Jurkat, Clone E6-1 (cell line): ENCODE measurements around the gene SND1.

Experiments
- DNase-seq: peaks from one replicate; pipeline ENCODE4 v3.0.0-alpha.2; 2011; ENCODE audit warnings: low read depth, low spot score
- H3K4me3 ChIP-seq: 2 replicates; pipeline ENCODE4 v1.5.1; 2011; ENCODE audit warnings: mild to moderate bottlenecking, low read length, control low read depth, moderate library complexity

SND1 gene

GRCh38 chr7:127981965-127982364, 330.0 kb downstream of the SND1 start:
- peak; percentile 48 for DNase-seq
- no peak overlapping the region for H3K4me3 ChIP-seq

DNA sequence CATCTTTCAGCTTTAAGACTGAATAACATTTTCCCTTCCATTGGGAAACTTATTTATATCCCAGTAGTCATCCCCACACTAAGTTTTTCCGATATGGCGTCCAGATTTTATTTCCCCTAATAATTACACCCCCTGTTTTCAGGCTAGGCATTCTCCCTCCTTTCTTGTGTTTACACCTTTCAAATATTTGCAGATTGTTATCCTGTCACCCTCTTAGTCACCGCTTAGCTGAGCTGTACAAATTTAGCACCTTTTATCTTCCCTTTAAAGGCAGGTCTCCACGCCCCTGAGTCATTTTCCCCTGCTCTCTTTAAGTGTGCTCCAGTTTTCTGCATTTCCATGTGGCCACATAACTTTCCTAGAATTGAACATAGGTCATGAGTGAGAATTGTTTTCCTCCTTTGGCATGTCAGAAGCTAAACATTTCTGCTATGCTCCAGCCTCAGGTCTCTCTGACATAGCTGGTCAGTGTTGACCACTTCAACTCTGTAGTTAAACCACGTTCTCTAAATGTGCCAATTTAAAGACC, 331.9 kb downstream of the SND1 start:
- H3K4me3 ChIP-seq, result no peak overlapping the region
- no peak for DNase-seq

GRCh38 chr7:127986581-127987521, 334.9 kb downstream of the SND1 start:
- no peak overlapping the region for H3K4me3 ChIP-seq
- DNase-seq, result no peak

- H3K4me3 ChIP-seq, result no peak overlapping the region
Measured at GRCh38 chr7:127988751-127989150, 336.8 kb downstream of the SND1 start.

GRCh38 chr7:127993317-127993716, 341.3 kb downstream of the SND1 start:
- H3K4me3 ChIP-seq, result no peak overlapping the region
- no peak for DNase-seq

More at GRCh38 chr7:127988751-127989150, 336.8 kb downstream of the SND1 start:
- DNase-seq, result no peak

DNA sequence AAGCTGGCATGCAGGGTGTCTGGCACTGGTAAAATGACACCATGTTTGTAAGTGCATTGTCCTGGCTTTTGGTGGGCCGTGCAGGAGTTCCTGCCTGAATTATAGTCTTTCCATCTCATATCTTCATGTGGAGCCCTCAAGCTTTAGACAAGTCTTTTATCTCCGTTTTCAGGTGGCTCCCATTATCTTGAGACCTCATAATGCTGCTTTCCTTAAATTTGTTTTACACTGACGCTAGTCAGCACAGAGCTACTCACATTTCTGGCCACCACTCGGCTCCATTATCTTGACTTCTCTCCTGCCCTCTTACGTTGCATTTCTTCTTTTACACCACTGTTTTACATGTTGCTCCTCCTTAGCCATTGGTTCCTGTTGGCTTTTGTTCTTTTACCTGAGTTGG, 342.0 kb downstream of the SND1 start:
- no peak overlapping the region for H3K4me3 ChIP-seq
- no peak for DNase-seq

DNA sequence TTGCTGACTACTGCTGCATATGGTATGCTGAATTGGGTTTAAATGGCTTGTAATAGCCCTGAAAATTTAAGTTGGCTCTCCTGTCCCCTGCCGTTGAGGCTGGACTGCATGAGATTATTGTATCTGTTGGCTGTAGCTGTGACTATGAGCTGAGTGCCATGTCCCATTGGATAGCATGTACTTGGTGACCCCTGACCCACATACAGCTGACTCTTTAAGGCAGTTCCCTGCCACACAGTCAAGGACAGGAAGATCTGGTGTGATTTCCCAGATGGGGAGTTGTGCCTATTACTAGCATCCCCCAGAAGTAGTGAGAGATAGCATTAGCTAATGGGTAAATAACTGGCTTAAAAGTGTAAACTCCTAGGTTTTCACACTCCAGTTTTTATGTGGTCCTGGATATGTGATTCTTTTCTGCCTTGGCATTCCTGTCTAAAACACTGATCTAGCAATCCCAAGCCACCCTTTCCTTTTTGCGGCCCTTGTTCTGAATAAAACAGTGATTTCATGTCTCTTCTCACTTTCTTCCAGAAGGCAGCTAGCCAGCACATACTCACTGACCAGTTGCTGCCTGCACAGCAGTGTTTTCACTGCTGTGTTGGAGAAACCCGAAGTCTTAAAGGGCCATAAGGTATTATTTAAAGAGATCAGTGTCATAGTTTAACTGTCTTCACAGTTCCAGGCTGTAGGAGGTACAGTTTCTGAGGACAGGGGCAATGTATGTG, 343.3 kb downstream of the SND1 start:
- H3K4me3 ChIP-seq, result no peak overlapping the region
- no peak for DNase-seq

GRCh38 chr7:127995881-127996215, 343.9 kb downstream of the SND1 start:
- no peak overlapping the region for H3K4me3 ChIP-seq
- no peak for DNase-seq

DNA sequence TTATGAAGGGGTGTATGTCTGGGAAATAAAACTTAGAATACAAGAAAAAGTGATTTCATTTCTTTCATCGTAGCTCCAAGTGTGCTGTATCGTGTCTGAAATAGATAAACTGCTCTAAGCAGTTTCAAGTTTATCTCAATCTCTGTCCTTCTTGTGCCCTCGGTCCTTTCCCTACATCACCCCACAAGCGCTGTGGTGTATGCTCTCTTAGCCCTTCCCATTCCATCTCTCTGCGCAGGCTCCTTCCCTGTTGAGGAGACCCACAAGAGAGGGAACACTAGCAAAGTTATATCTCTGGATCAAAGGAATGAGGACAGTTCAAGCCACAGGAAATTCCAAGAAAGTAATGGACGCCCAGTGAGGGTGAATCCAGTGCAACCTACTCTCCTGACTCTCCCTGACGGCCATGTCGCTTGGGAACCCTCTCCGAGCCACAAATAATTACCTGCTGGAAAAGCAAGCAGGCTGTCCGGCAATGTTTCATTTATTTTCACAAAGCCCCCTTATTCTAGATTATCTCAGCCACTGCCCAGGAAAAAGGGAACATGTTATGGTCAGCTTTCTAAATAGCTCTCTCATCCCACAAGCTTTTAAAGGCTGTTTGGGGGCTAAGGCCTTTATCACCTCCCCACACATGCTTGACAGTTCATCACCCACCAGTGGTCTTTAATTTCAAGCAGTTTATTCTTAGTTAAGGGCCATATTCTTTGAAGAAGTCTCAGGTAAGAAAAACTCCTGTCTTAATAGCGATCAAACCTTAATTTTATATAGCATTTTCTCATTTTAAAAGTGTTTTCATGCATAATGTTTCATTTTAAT, 344.5 kb downstream of the SND1 start:
- no peak for DNase-seq
- H3K4me3 ChIP-seq, result no peak overlapping the region

GRCh38 chr7:127997226-127997922, 345.4 kb downstream of the SND1 start:
- DNase-seq, result no peak

DNA sequence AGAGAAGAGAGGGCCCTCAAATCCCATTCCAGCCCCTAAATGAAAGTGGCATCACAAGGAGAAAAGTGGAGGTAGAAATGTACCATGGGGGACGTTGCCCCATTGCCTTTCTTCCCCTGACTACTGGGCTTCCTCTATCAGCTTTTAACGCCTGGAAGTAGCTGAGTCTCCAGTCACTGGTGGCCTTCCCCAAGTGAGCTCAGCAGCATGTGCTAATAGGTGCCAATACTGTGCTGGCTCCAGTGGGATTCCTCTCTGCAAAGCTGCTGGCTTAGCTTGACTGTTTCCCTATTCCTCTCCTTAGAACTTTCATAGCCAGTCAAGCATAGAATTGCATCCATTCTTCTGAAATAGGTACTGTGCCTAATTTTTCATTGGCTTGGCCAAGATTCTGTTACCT, 346.7 kb downstream of the SND1 start:
- no peak for DNase-seq

More at GRCh38 chr7:127997226-127997922, 345.4 kb downstream of the SND1 start:
- no peak overlapping the region for H3K4me3 ChIP-seq

GRCh38 chr7:128000048-128000447, 348.1 kb downstream of the SND1 start:
- no peak overlapping the region for H3K4me3 ChIP-seq
- no peak for DNase-seq

More for the DNA sequence above, 346.7 kb downstream of the SND1 start:
- no peak overlapping the region for H3K4me3 ChIP-seq

GRCh38 chr7:128000854-128001265, 348.9 kb downstream of the SND1 start:
- no peak overlapping the region for H3K4me3 ChIP-seq
- DNase-seq, result no peak

GRCh38 chr7:128003167-128003566, 351.2 kb downstream of the SND1 start:
- no peak for DNase-seq
- no peak overlapping the region for H3K4me3 ChIP-seq

DNA sequence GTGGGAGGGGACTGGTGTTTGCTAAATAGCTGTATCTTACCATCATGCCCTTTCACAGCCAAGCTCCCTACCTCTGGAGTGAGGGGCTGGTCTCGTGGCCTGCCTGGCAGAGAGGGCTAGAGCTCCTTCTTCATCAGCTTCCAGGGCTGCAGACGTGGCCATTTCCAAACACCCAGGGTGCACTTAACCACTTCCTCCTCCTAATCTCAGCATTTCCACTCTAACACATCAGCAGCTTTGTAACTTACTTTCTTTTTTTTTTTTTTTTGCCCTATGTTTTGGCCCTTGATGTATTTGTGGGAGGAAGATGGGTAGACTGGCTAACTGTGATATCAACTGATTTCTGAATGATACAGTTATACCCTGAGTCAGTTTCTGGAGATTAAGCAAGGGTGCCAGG, 351.8 kb downstream of the SND1 start:
- peak; percentile 75 for DNase-seq
- no peak overlapping the region for H3K4me3 ChIP-seq

DNA sequence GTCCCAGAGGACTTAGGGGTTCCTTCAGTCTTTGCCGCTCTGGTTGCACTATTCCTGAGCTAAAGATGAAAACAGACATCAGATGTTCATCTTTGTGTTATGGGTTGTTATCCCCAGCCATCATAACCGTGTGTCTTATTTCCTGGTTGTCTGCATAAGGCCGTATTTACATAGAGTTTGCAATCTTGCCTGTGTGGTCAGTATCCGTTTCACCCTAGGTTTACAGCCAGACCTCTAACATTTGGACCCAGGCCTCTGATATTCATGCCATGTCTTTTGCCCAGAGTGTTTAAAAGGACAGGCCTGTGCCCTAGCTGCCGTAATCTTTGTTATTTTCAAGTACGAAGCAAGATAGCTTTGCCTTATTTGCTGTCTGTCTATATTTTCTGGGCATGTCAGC, 352.6 kb downstream of the SND1 start:
- no peak overlapping the region for H3K4me3 ChIP-seq

GRCh38 chr7:128005117-128005516, 353.1 kb downstream of the SND1 start:
- no peak for DNase-seq
- no peak overlapping the region for H3K4me3 ChIP-seq

More for the DNA sequence above, 352.6 kb downstream of the SND1 start:
- DNase-seq, result no peak

GRCh38 chr7:128005759-128006159, 353.8 kb downstream of the SND1 start:
- H3K4me3 ChIP-seq, result no peak overlapping the region

More at GRCh38 chr7:128005759-128006159, 353.8 kb downstream of the SND1 start:
- no peak for DNase-seq
